C4-2B (cell line): Measurements from ENCODE around the gene AGR3.

Experiments used
- CTCF ChIP-seq: fragments of 450-650 bp; conservative IDR thresholded peaks from 2 replicates; pipeline ENCODE4 v1.5.1; 2017; ENCODE audit warnings: mild to moderate bottlenecking
- ZFX ChIP-seq: fragments of 450-650 bp; IDR thresholded peaks from 2 replicates; pipeline ENCODE4 v1.6.1; 2017

GRCh38 chr7:16891874-16892643 is 10.3 kb upstream of the AGR3 start:
- TF ChIP-seq CTCF: no peak
- no peak for TF ChIP-seq ZFX
